Lung (tissue), 12 donors: ENCODE measurements around the gene APBB2. TPM values are rescaled to one million over a fixed set of nuclear protein-coding genes. Genes with fewer than 3 reads are reported as not detected.

Experiments
- ATAC-seq: fragments of 200-7000 bp; cut with Tn5 transposase; one replicate; pipeline ENCODE4 v1.9.1; 2020; ENCODE audit warnings: moderate number of reproducible peaks; ENCODE audit not compliant: insufficient read depth, low FRiP score
- DNase-seq, 3 donors: peaks; one replicate each; pipeline ENCODE4 v3.0.0-alpha.2; 2013 to 2017
- H3K27ac ChIP-seq, 2 donors: one replicate each; pipeline ENCODE4 v1.5.1; 2013; ENCODE audit warnings: mild to moderate bottlenecking in 2 of 2, moderate library complexity in 2 of 2, control low read depth in 1 of 2, inconsistent platforms in 1 of 2, low read depth in 1 of 2, low read length in 1 of 2
- H3K27me3 ChIP-seq, 3 donors: one replicate each; pipeline ENCODE4 v1.5.1; 2013; ENCODE audit warnings: low read length in 2 of 3; ENCODE audit not compliant: control insufficient read depth in 3 of 3, insufficient read depth in 3 of 3
- H3K36me3 ChIP-seq, 4 donors: one replicate each; pipeline ENCODE4 v1.5.1; 2013; ENCODE audit warnings: low read length in 4 of 4, mild to moderate bottlenecking in 1 of 4, moderate library complexity in 1 of 4; ENCODE audit not compliant: control insufficient read depth in 4 of 4, insufficient read depth in 4 of 4
- H3K4me1 ChIP-seq, 5 donors: one replicate each; pipeline ENCODE4 v1.5.1; 2013; ENCODE audit warnings: low read length in 5 of 5, mild to moderate bottlenecking in 2 of 5, moderate library complexity in 1 of 5; ENCODE audit not compliant: control insufficient read depth in 5 of 5, insufficient read depth in 5 of 5
- H3K4me3 ChIP-seq: one replicate; pipeline ENCODE4 v1.5.1; 2013; ENCODE audit warnings: mild to moderate bottlenecking, control low read depth, moderate library complexity
- H3K9ac ChIP-seq, 2 donors: one replicate each; pipeline ENCODE4 v1.5.1; 2013; ENCODE audit warnings: low read length in 2 of 2, control low read depth in 1 of 2; ENCODE audit not compliant: insufficient read depth in 1 of 2
- H3K9me3 ChIP-seq, 4 donors: one replicate each; pipeline ENCODE4 v1.5.1; 2013; ENCODE audit warnings: low read length in 3 of 4, mild to moderate bottlenecking in 1 of 4, moderate library complexity in 1 of 4; ENCODE audit not compliant: control insufficient read depth in 4 of 4, insufficient read depth in 3 of 4
- WGBS, 2 donors: extraction: QIAGEN DNeasy Blood & Tissue Kit; methylation state at CpG; one replicate each; pipeline ENCODE4 v1.1.7; 2013; 5-methylcytosine and 5-hydroxymethylcytosine counted together
- polyA plus RNA-seq, 2 donors: library from polyadenylated mRNA; stranded (reverse); fragments of 200-250 nt; gene quantifications; one replicate each; pipeline ENCODE4 v1.2.1, GENCODE V29; 2013
- total RNA-seq, 2 donors: library from RNA; depleted of rRNA in 1 of 2; stranded (reverse); fragments of >200 nt in 1 of 2; gene quantifications; one replicate each; pipeline ENCODE4 v1.2.1, GENCODE V29; 2014 to 2021
- TF ChIP-seq, protein P1 (sequence below): IDR thresholded peaks from 2 replicates; pipeline ENCODE4 v1.5.1; 2012; ENCODE audit warnings: mild to moderate bottlenecking; ENCODE audit errors: control extremely low read depth, extremely low read depth
- donor health status: control.
- donor health status: control.
- donor health status: Bipolar disorder and iron deficiency.
- donor health status: healthy.
- donor health status: DM: yes; HTN: yes; CAD: no.

APBB2 gene
- total and polyA plus RNA-seq, 4 donors, result 13.3 to 99.0 (median 40.4) TPM

DNA sequence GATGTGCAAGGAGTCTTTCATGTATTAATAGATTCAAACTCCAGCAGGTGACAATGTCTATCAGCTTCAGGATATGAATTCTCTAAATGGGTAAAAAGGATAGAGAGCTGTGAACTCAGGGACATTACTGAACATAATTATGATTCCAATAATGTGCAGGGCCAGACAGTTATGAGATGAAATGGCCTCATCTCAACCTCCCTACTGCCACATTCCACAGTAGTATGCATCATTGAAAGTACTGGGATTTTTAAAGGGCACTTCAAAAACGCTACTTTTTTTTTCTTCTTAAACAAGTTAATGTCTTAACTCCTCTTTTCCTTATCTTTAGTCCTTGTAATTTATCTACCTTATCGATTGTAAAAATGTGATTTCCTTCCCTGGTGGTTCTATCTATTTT is 202.0 kb downstream of the APBB2 start:
- Histone ChIP-seq H3K9ac (no peak overlapping the region), H3K4me3 (no peak overlapping the region), H3K27ac (no peak overlapping the region), H3K36me3 (peaks cover 3 to 7% (median 6%) of the 10 kb centered on the region in 4 donors), H3K27me3 (no peaks in the 10 kb centered on the region), H3K9me3 (no peaks in the 10 kb centered on the region), H3K4me1 (peaks cover 0 to 11% (median 0%) of the 10 kb centered on the region in 5 donors)
- 47 to 78% methylated on average over 2 of the region's 2 CpGs for WGBS, 2 donors
- TF ChIP-seq, protein P1, sequence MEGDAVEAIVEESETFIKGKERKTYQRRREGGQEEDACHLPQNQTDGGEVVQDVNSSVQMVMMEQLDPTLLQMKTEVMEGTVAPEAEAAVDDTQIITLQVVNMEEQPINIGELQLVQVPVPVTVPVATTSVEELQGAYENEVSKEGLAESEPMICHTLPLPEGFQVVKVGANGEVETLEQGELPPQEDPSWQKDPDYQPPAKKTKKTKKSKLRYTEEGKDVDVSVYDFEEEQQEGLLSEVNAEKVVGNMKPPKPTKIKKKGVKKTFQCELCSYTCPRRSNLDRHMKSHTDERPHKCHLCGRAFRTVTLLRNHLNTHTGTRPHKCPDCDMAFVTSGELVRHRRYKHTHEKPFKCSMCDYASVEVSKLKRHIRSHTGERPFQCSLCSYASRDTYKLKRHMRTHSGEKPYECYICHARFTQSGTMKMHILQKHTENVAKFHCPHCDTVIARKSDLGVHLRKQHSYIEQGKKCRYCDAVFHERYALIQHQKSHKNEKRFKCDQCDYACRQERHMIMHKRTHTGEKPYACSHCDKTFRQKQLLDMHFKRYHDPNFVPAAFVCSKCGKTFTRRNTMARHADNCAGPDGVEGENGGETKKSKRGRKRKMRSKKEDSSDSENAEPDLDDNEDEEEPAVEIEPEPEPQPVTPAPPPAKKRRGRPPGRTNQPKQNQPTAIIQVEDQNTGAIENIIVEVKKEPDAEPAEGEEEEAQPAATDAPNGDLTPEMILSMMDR, result no peak
- ATAC-seq (no peak), DNase-seq (no peak)

DNA sequence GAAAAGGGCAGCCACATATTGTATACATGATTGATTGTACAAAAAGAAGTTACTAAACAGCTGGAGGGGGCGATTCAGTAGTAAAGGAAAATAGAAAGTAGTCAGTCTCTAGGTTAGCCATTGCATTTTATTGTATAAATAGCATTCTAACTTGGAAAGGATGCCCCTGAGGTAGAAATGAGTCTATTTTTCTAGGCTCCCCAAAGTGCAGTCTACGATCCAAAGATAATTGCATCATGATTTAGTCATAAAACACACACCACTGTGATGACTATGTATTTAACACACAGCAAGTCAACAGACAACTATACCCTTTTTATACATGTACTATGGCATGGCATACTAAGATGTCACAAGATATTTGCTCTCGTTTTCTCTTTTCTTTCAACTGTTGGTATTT is 204.9 kb downstream of the APBB2 start:
- WGBS, 2 donors, result 61 to 82% methylated on average over 3 of the region's 3 CpGs
- H3K4me1 ChIP-seq, result peaks cover 0 to 2% (median 0%) of the 10 kb centered on the region in 5 donors
- no peaks in the 10 kb centered on the region for H3K27me3 ChIP-seq
- H3K36me3 ChIP-seq, result peaks cover 3 to 7% (median 6%) of the 10 kb centered on the region in 4 donors
- H3K9ac ChIP-seq, result no peak overlapping the region
- no peak overlapping the region for H3K27ac ChIP-seq
- DNase-seq (no peak), ATAC-seq (no peak)
- H3K4me3 ChIP-seq, result no peak overlapping the region
- H3K9me3 ChIP-seq, result peaks cover 0 to 3% (median 1%) of the 10 kb centered on the region in 4 donors
- TF ChIP-seq, protein P1, result no peak

DNA sequence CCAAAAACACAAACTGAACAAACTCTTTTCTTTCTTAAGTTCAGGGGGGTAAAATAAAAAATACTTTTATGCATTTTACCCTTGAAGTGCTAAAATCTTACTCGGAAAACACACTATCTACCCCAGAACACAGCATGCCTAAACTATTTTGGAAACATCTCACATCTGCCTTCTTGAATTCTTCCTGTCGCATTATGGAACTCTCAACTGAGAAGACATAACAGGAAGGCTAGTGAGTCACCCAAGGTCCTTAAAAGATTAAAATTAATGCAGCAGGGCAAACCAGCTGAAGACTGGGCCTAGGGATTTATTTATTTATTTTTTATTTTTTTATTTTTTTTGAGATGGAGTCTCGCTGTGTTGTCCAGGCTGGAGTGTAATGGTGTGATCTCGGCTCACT is 208.2 kb downstream of the APBB2 start:
- no peak overlapping the region for H3K9ac ChIP-seq
- DNase-seq (no peak), ATAC-seq (no peak)
- 91 to 94% methylated on average over 4 of the region's 4 CpGs for WGBS, 2 donors
- no peaks in the 10 kb centered on the region for H3K36me3 ChIP-seq
- TF ChIP-seq, protein P1, result no peak
- no peaks in the 10 kb centered on the region for H3K4me1 ChIP-seq
- peaks cover 0 to 3% (median 1%) of the 10 kb centered on the region in 4 donors for H3K9me3 ChIP-seq
- no peak overlapping the region for H3K27ac ChIP-seq
- no peaks in the 10 kb centered on the region for H3K27me3 ChIP-seq
- H3K4me3 ChIP-seq, result no peak overlapping the region

DNA sequence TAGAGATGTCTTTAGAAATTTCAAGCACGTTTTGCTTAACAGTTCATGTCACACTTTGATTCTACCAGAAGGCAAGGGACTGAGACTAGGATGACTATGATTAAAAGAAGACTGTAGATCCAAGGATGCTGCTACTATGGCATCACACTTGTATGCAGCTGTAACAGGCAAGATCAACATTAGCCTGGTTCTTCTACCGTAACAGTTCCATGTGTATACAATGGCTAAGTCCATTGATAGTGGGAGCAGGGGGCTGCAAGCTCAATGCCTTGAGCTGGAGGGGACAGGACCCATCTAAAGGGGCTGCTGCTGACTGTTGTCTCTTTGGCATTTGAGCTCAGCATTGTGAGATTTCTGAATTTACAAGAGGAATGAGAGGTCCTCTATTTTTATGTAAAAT is 212.0 kb downstream of the APBB2 start:
- H3K4me1 ChIP-seq, result no peaks in the 10 kb centered on the region
- WGBS, 2 donors, result 87 to 88% methylated on average over 2 of the region's 2 CpGs
- no peak overlapping the region for H3K9ac ChIP-seq
- ATAC-seq (no peak), DNase-seq (no peak)
- TF ChIP-seq, protein P1, result no peak
- no peaks in the 10 kb centered on the region for H3K36me3 ChIP-seq
- H3K27ac ChIP-seq, result no peak overlapping the region
- peaks cover 0 to 3% (median 1%) of the 10 kb centered on the region in 4 donors for H3K9me3 ChIP-seq
- no peak overlapping the region for H3K4me3 ChIP-seq
- no peaks in the 10 kb centered on the region for H3K27me3 ChIP-seq
